HepG2 (cell line): ENCODE measurements around the gene CAPN2. TPM values are rescaled to one million over a fixed set of nuclear protein-coding genes. Genes with fewer than 3 reads are reported as not detected.

ENCODE experiments used
- ATAC-seq: fragments of 200-7000 bp; cut with Tn5 transposase; 3 replicates; pipeline ENCODE4 v1.9.1; 2020; ENCODE audit warnings: mild to moderate bottlenecking, moderate library complexity
- BruUV-seq: library from RNA; stranded (reverse); fragments of 400-500 nt; replicated peaks from 2 replicates; lab custom pipeline; 2021; lab: Mats Ljungman, UMichigan
- CTCF ChIA-PET: fragments of 300-600 bp; formaldehyde crosslinking; extraction: SDS; loops from one replicate; lab custom pipeline; 2021; ENCODE audit warnings: low total read pairs, inconsistent platforms, low intra/inter-chr PET ratio; lab: Yijun Ruan, JAX
- POLR2A ChIA-PET: fragments of 350-600 bp; sonication (Branson Sonifier 250); formaldehyde crosslinking; loops from one replicate; lab custom pipeline; 2020; ENCODE audit warnings: antibody characterized with exemption, inconsistent platforms; lab: Yijun Ruan, JAX
- DNase-seq: peaks from one replicate; pipeline ENCODE4 v3.0.0-alpha.2; 2015; ENCODE audit warnings: low spot score
- FAIRE-seq: peaks from 3 replicates; lab custom pipeline; 2011; peaks lifted over from hg19 to GRCh38; lab: Jason Lieb, UNC
- H2AFZ ChIP-seq: one replicate; pipeline ENCODE4 v1.6.1; 2011; ENCODE audit warnings: low read length, inconsistent platforms
- H3K27ac ChIP-seq: fragments of 300-600 bp; 3 replicates; pipeline ENCODE4 v1.8.0; 2011; ENCODE audit warnings: mixed run types, mild to moderate bottlenecking, mixed read lengths, low read length, inconsistent platforms; ENCODE audit not compliant: insufficient read depth; ENCODE audit errors: extremely low read length
- H3K27me3 ChIP-seq, 2 experiments: fragments of 200-600 bp in 1 of 2; 2 replicates in 1 of 2; 3 replicates in 1 of 2; pipeline versions ENCODE4 v1.6.0 to v1.8.0; 2011; ENCODE audit warnings: low read length in 2 of 2, mild to moderate bottlenecking in 2 of 2, moderate library complexity in 2 of 2, inconsistent platforms in 1 of 2; ENCODE audit not compliant: insufficient read depth in 2 of 2, control insufficient read depth in 1 of 2
- H3K36me3 ChIP-seq, 2 experiments: fragments of 200-600 bp in 1 of 2; replicated peaks in 1 of 2; 2 replicates in 1 of 2; 3 replicates in 1 of 2; pipeline versions ENCODE4 v1.5.1 to v1.8.0; 2011; ENCODE audit warnings: low read length in 2 of 2, inconsistent platforms in 1 of 2; ENCODE audit not compliant: insufficient read depth in 2 of 2, control insufficient read depth in 1 of 2
- H3K4me1 ChIP-seq: 2 replicates; pipeline ENCODE4 v1.5.1; 2012; ENCODE audit warnings: low read length, inconsistent platforms; ENCODE audit not compliant: insufficient read depth
- H3K4me2 ChIP-seq: 2 replicates; pipeline ENCODE4 v1.6.0; 2011; ENCODE audit warnings: low read depth, low read length, inconsistent platforms
- H3K4me3 ChIP-seq, 3 experiments: fragments of 200-600 bp in 1 of 3; sonication (generic), shearing (Covaris generic) in 1 of 3; replicated peaks in 1 of 3; 2 replicates each; pipeline ENCODE4 v1.5.1; 2011 to 2016; ENCODE audit warnings: low read length in 3 of 3, inconsistent platforms in 2 of 3, low read depth in 2 of 3, mild to moderate bottlenecking in 2 of 3, control low read depth in 1 of 3, mixed read lengths in 1 of 3; ENCODE audit not compliant: insufficient read depth in 1 of 3
- H3K79me2 ChIP-seq: one replicate; pipeline ENCODE4 v1.6.1; 2011; ENCODE audit warnings: low read length, inconsistent platforms; ENCODE audit not compliant: insufficient read depth
- H3K9ac ChIP-seq: 2 replicates; pipeline ENCODE4 v1.6.0; 2011; ENCODE audit warnings: mild to moderate bottlenecking, low read depth, low read length, inconsistent platforms; ENCODE audit not compliant: insufficient read depth
- H3K9me3 ChIP-seq: 2 replicates; pipeline ENCODE4 v1.5.1; 2012; ENCODE audit warnings: mild to moderate bottlenecking, low read length
- H4K20me1 ChIP-seq: 2 replicates; pipeline ENCODE4 v1.6.0; 2011; ENCODE audit warnings: inconsistent platforms, mild to moderate bottlenecking, low read length, moderate library complexity; ENCODE audit not compliant: insufficient read depth
- HNF1B ChIP-seq: sonication (generic); formaldehyde crosslinking; IDR thresholded peaks from 2 replicates; pipeline ENCODE4 v1.5.1; 2020; ENCODE audit warnings: mild to moderate bottlenecking, moderate library complexity, missing genetic modification reagents
- NFIB ChIP-seq: sonication (generic); formaldehyde crosslinking; IDR thresholded peaks from 2 replicates; pipeline ENCODE4 v1.9.0; 2021; ENCODE audit warnings: missing genetic modification reagents, mild to moderate bottlenecking, borderline replicate concordance
- PHF20 ChIP-seq: sonication (generic); formaldehyde crosslinking; IDR thresholded peaks from 2 replicates; pipeline ENCODE4 v1.5.0; 2020; ENCODE audit warnings: mild to moderate bottlenecking, missing genetic modification reagents
- SIX1 ChIP-seq: sonication (generic); formaldehyde crosslinking; IDR thresholded peaks from 2 replicates; pipeline ENCODE4 v1.4.0; 2020; ENCODE audit warnings: missing genetic modification reagents, borderline replicate concordance
- TAF1 ChIP-seq: sonication (generic); formaldehyde crosslinking; IDR thresholded peaks from 2 replicates; pipeline ENCODE4 v1.4.0; 2020; ENCODE audit warnings: missing genetic modification reagents
- ZBTB25 ChIP-seq: IDR thresholded peaks from 2 replicates; pipeline ENCODE4 v1.6.1; 2018; ENCODE audit warnings: missing genetic modification reagents
- ZNF17 ChIP-seq: sonication (generic); formaldehyde crosslinking; IDR thresholded peaks from 2 replicates; pipeline ENCODE4 v1.5.0; 2020; ENCODE audit warnings: mild to moderate bottlenecking, missing genetic modification reagents
- ZNF296 ChIP-seq: sonication (generic); formaldehyde crosslinking; conservative IDR thresholded peaks from 2 replicates; pipeline ENCODE4 v1.5.0; 2020; ENCODE audit warnings: mild to moderate bottlenecking, missing genetic modification reagents
- ZNF75D ChIP-seq: sonication (generic); formaldehyde crosslinking; IDR thresholded peaks from 2 replicates; pipeline ENCODE4 v1.8.1; 2023; ENCODE audit warnings: missing genetic modification reagents, mild to moderate bottlenecking, borderline replicate concordance
- ZNF850 ChIP-seq: sonication (generic); formaldehyde crosslinking; conservative IDR thresholded peaks from 2 replicates; pipeline ENCODE4 v1.9.0; 2021; ENCODE audit warnings: mild to moderate bottlenecking, missing genetic modification reagents
- WGBS: methylation state at CpG from one replicate; pipeline ENCODE4 v1.1.6; 2017; ENCODE audit warnings: low lambda C conversion rate; 5-methylcytosine and 5-hydroxymethylcytosine counted together
- in situ Hi-C: cut with HindIII; loops from 2 replicates; pipeline ENCODE4 v1.10.0; 2017; ENCODE audit warnings: low pct_unique_long_range_greater_than_20kb; ENCODE audit not compliant: extremely low pct_ligation_motif_present
- intact Hi-C: fragments of 100-400 bp; cut with micrococcal nuclease; formaldehyde crosslinking; loops from one replicate; pipeline ENCODE4 v1.10.0; 2022; ENCODE audit not compliant: unreplicated experiment
- polyA plus RNA-seq, 8 experiments: library from polyadenylated mRNA; depleted of rRNA in 3 of 8; stranded (reverse) in 7 of 8; unstranded in 1 of 8; fragments of >200 nt; fragmentation: Illumina TruSeq in 4 of 8; extraction: Trizol in 4 of 8; gene quantifications; 2 replicates each; pipeline versions ENCODE4 v1.2.1 to v1.2.3, GENCODE V29; 2011 to 2016; ENCODE audit warnings: low read depth in 4 of 8, missing spikeins in 1 of 8, mixed read lengths in 1 of 8; ENCODE audit not compliant: insufficient read depth in 1 of 8
- total RNA-seq, 5 experiments: library from RNA; depleted of rRNA; stranded (reverse); fragments of >200 nt; fragmentation: Illumina TruSeq; extraction: Trizol; gene quantifications; 2 replicates each; pipeline ENCODE4 v1.2.3, GENCODE V29; 2016; ENCODE audit warnings: low read depth in 1 of 5

Gene CAPN2
- total and polyA plus RNA-seq, 2 of the 13 experiments (the other 11 are each of a cell fraction or from before 2014, with no cell fraction given) = 6.2 to 7.4 TPM

GRCh38 chr1:223794136-223794880, 82.0 kb downstream of the CAPN2 start (continued):
- TF ChIP-seq NFIB (CRISPR knock-in tag) (no peak), HNF1B (CRISPR knock-in tag) (no peak), ZBTB25 (CRISPR knock-in tag) (no peak)

GRCh38 chr1:223796210-223796609, 83.9 kb downstream of the CAPN2 start:
- ChIA-PET POLR2A (no interaction called here), CTCF (no interaction called here)

More at GRCh38 chr1:223796210-223796609, 83.9 kb downstream of the CAPN2 start:
- 94% methylated on average over 7 of the region's 7 CpGs for WGBS
- H3K9me3 ChIP-seq = no peaks in the 10 kb centered on the region
- no peak for FAIRE-seq
- no peak overlapping the region for H2AFZ ChIP-seq
- ATAC-seq = no peak
- BruUV-seq = no TSS peak
- no peaks in the 10 kb centered on the region for H3K79me2 ChIP-seq
- in situ Hi-C loops (no loop called here), intact Hi-C loops (no loop called here)
- no peak overlapping the region for H3K4me2 ChIP-seq
- no peak overlapping the region for H3K9ac ChIP-seq
- DNase-seq = no peak
- no peak overlapping the region for H3K27ac ChIP-seq
- H4K20me1 ChIP-seq = no peaks in the 10 kb centered on the region
- no peaks in the 10 kb centered on the region for H3K27me3 ChIP-seq
- H3K4me1 ChIP-seq = no peaks in the 10 kb centered on the region
- no peak overlapping the region for H3K4me3 ChIP-seq
- peaks cover 6 to 61% of the 10 kb centered on the region in 2 experiments for H3K36me3 ChIP-seq
- no peak for TF ChIP-seq ZNF17 (CRISPR knock-in tag)
- no peak for TF ChIP-seq ZNF296 (CRISPR knock-in tag)
- no peak for TF ChIP-seq ZNF75D (CRISPR knock-in tag)
- TF ChIP-seq SIX1 = no peak
- TF ChIP-seq ZNF850 = no peak
- TF ChIP-seq TAF1 (CRISPR knock-in tag) = no peak
- TF ChIP-seq PHF20 = no peak
